ENCODE results near the gene ARRB1.
"Not testable (repeated sequence)": the region's sequence is repeated elsewhere in the genome, so short reads cannot be mapped to it uniquely, and the experiment has no call there.

The ARRB1 gene

GRCh38 chr11:75351541-75351790 is at the start of gene ARRB1:
Gene ARRB1, minus strand, starts transcription at chr11:75351661. Its CDS starts 54 bp downstream, at chr11:75351607.
- DNase-seq (ENCODE audit: low read depth) = no peak

- DNase-seq (ENCODE audit: low read depth) = no peak
These were observed 48.8 kb upstream of the ARRB1 start for GRCh38 chr11:75400146-75400865.

GRCh38 chr11:75399344-75400145 is 48.1 kb upstream of the ARRB1 start, which contains the start of gene RPS3:
Gene RPS3, plus strand, starts transcription at chr11:75399518. Its CDS starts 30 bp downstream, at chr11:75399548.
- DNase-seq (ENCODE audit: low read depth) = peak; percentile 82

- no peak for DNase-seq (ENCODE audit: low read depth)
These were observed 47.4 kb upstream of the ARRB1 start for GRCh38 chr11:75398906-75399305.

- DNase-seq (ENCODE audit: low read depth) = no peak
These were observed 42.8 kb upstream of the ARRB1 start for GRCh38 chr11:75394085-75394840.

GRCh38 chr11:75389925-75390324 is 38.5 kb upstream of the ARRB1 start:
- no peak for DNase-seq (ENCODE audit: low read depth)

- no peak for DNase-seq (ENCODE audit: low read depth)
These were observed 37.8 kb upstream of the ARRB1 start for GRCh38 chr11:75389276-75389605.

- peak; percentile 42 for DNase-seq (ENCODE audit: low read depth)
These were observed 37.2 kb upstream of the ARRB1 start for GRCh38 chr11:75388386-75389275.

GRCh38 chr11:75387736-75388294 is 36.4 kb upstream of the ARRB1 start:
- no peak for DNase-seq (ENCODE audit: low read depth)

GRCh38 chr11:75386942-75387630 is 35.6 kb upstream of the ARRB1 start:
- DNase-seq (ENCODE audit: low read depth) = no peak

GRCh38 chr11:75384438-75385080 is 33.1 kb upstream of the ARRB1 start:
- DNase-seq (ENCODE audit: low read depth) = peak; percentile 69

- DNase-seq (ENCODE audit: low read depth) = no peak
These were observed 31.8 kb upstream of the ARRB1 start for GRCh38 chr11:75383246-75383645.

GRCh38 chr11:75380716-75381420 is 29.4 kb upstream of the ARRB1 start:
- no peak for DNase-seq (ENCODE audit: low read depth)

GRCh38 chr11:75380245-75380644 is 28.8 kb upstream of the ARRB1 start:
- DNase-seq (ENCODE audit: low read depth) = no peak

GRCh38 chr11:75378776-75379175 is 27.3 kb upstream of the ARRB1 start:
- DNase-seq (ENCODE audit: low read depth) = not testable (repeated sequence)

GRCh38 chr11:75376175-75376574 is 24.7 kb upstream of the ARRB1 start:
- no peak for DNase-seq (ENCODE audit: low read depth)

GRCh38 chr11:75375626-75376025 is 24.2 kb upstream of the ARRB1 start:
- no peak for DNase-seq (ENCODE audit: low read depth)

- DNase-seq (ENCODE audit: low read depth) = no peak
These were observed 23.2 kb upstream of the ARRB1 start for GRCh38 chr11:75374646-75375045.

- DNase-seq (ENCODE audit: low read depth) = no peak
These were observed 21.7 kb upstream of the ARRB1 start for GRCh38 chr11:75373201-75373600.

Measured in activated T-helper 9 cell treated with anti-CD3 and anti-CD28 coated beads, Interleukin-2, amount 50 U/mL, for 16 hours (primary cell).